HEK293 (cell line): ENCODE data around the gene FRMD3.

Source experiments
- CTCF ChIA-PET: fragments of 350-600 bp; formaldehyde crosslinking; extraction: SDS; loops from one replicate; lab custom pipeline; 2021; ENCODE audit warnings: antibody characterized with exemption; lab: Yijun Ruan, JAX
- POLR2A ChIA-PET: fragments of 300-600 bp; formaldehyde crosslinking; extraction: SDS; loops from one replicate; lab custom pipeline; 2020; ENCODE audit warnings: antibody characterized with exemption, inconsistent platforms; lab: Yijun Ruan, JAX
- H3K27ac ChIP-seq: fragments of 200-500 bp; sonication (Bioruptor generic); 2 replicates; pipeline ENCODE4 v1.5.1; 2014; ENCODE audit warnings: low read depth, low read length, control low read depth, inconsistent platforms; ENCODE audit errors: extremely low read depth
- H3K36me3 ChIP-seq, 2 experiments: fragments of 200-500 bp in 1 of 2; sonication (Bioruptor generic) in 1 of 2; 1 replicate in 1 of 2; 2 replicates in 1 of 2; pipeline ENCODE4 v1.5.1; 2014 to 2017; ENCODE audit warnings: inconsistent platforms in 2 of 2, low read length in 2 of 2; ENCODE audit not compliant: control insufficient read depth in 2 of 2, insufficient read depth in 1 of 2
- H3K4me1 ChIP-seq: fragments of 200-500 bp; sonication (Bioruptor generic); 2 replicates; pipeline ENCODE4 v1.5.1; 2014; ENCODE audit warnings: mild to moderate bottlenecking, low read length, inconsistent platforms; ENCODE audit not compliant: control insufficient read depth, insufficient read depth
- H3K4me3 ChIP-seq: 2 replicates; pipeline ENCODE4 v1.5.1; 2011; ENCODE audit warnings: low read depth, mild to moderate bottlenecking, control low read depth, low read length, moderate library complexity
- H3K9me3 ChIP-seq: fragments of 200-500 bp; sonication (Bioruptor generic); 2 replicates; pipeline ENCODE4 v1.5.1; 2014; ENCODE audit warnings: low read depth, low read length, inconsistent platforms; ENCODE audit not compliant: control insufficient read depth, insufficient read depth
- ELK4 ChIP-seq: IDR thresholded peaks from 2 replicates; pipeline ENCODE4 v1.6.1; 2011; ENCODE audit warnings: mild to moderate bottlenecking, low read depth, low read length, borderline replicate concordance
- ZBTB20 ChIP-seq: fragments of 450-650 bp; formaldehyde crosslinking; IDR thresholded peaks from 2 replicates; pipeline ENCODE4 v1.5.1; 2016; ENCODE audit warnings: missing biosample characterization, missing genetic modification characterization
- ZBTB7A ChIP-seq: fragments of 450-650 bp; formaldehyde crosslinking; IDR thresholded peaks from 2 replicates; pipeline ENCODE4 v1.5.1; 2016; ENCODE audit warnings: low read depth, missing biosample characterization, missing genetic modification characterization
- ZBTB8A ChIP-seq: fragments of 450-650 bp; formaldehyde crosslinking; IDR thresholded peaks from 2 replicates; pipeline ENCODE4 v1.5.1; 2016; ENCODE audit warnings: missing biosample characterization, missing genetic modification characterization
- ZEB2 ChIP-seq: fragments of 450-650 bp; formaldehyde crosslinking; IDR thresholded peaks from 2 replicates; pipeline ENCODE4 v1.5.1; 2016; ENCODE audit warnings: missing biosample characterization, missing genetic modification characterization
- ZFHX2 ChIP-seq: fragments of 450-650 bp; formaldehyde crosslinking; conservative IDR thresholded peaks from 2 replicates; pipeline ENCODE4 v1.5.1; 2016; ENCODE audit warnings: missing biosample characterization, missing genetic modification characterization
- ZNF146 ChIP-seq: fragments of 450-650 bp; formaldehyde crosslinking; IDR thresholded peaks from 2 replicates; pipeline ENCODE4 v1.5.1; 2016; ENCODE audit warnings: missing biosample characterization, missing genetic modification characterization
- ZNF24 ChIP-seq: fragments of 450-650 bp; formaldehyde crosslinking; IDR thresholded peaks from 2 replicates; pipeline ENCODE4 v1.5.1; 2016; ENCODE audit warnings: missing biosample characterization, missing genetic modification characterization
- ZNF426 ChIP-seq: fragments of 450-650 bp; formaldehyde crosslinking; IDR thresholded peaks from 2 replicates; pipeline ENCODE4 v1.5.1; 2017; ENCODE audit warnings: missing biosample characterization, missing genetic modification characterization, mild to moderate bottlenecking, inconsistent platforms, moderate library complexity
- ZNF473 ChIP-seq: fragments of 450-650 bp; formaldehyde crosslinking; IDR thresholded peaks from 2 replicates; pipeline ENCODE4 v1.5.1; 2017; ENCODE audit warnings: missing biosample characterization, missing genetic modification characterization
- ZNF558 ChIP-seq: fragments of 450-650 bp; formaldehyde crosslinking; IDR thresholded peaks from 2 replicates; pipeline ENCODE4 v1.5.1; 2016; ENCODE audit warnings: missing biosample characterization, missing genetic modification characterization
- ZNF560 ChIP-seq: fragments of 450-650 bp; formaldehyde crosslinking; IDR thresholded peaks from 2 replicates; pipeline ENCODE4 v1.5.1; 2017; ENCODE audit warnings: missing biosample characterization, missing genetic modification characterization, borderline replicate concordance
- ZNF629 ChIP-seq: fragments of 450-650 bp; formaldehyde crosslinking; IDR thresholded peaks from 2 replicates; pipeline ENCODE4 v1.5.1; 2017; ENCODE audit warnings: missing biosample characterization, missing genetic modification characterization
- ZXDB ChIP-seq: fragments of 450-650 bp; formaldehyde crosslinking; IDR thresholded peaks from 2 replicates; pipeline ENCODE4 v1.5.1; 2016; ENCODE audit warnings: missing biosample characterization, missing genetic modification characterization
- TF ChIP-seq, protein P1 (sequence below): fragments of 450-650 bp; formaldehyde crosslinking; IDR thresholded peaks from 2 replicates; pipeline ENCODE4 v1.5.1; 2016; ENCODE audit warnings: missing biosample characterization, missing genetic modification characterization
- TF ChIP-seq, protein P2 (sequence below): fragments of 450-650 bp; formaldehyde crosslinking; IDR thresholded peaks from 2 replicates; pipeline ENCODE4 v1.5.1; 2016; ENCODE audit warnings: missing biosample characterization, missing genetic modification characterization
- TF ChIP-seq, protein P3 (sequence below): fragments of 450-650 bp; formaldehyde crosslinking; IDR thresholded peaks from 2 replicates; pipeline ENCODE4 v1.5.1; 2016; ENCODE audit warnings: missing biosample characterization, missing genetic modification characterization
- TF ChIP-seq, protein P4 (sequence below): sonication (generic); formaldehyde crosslinking; IDR thresholded peaks from 2 replicates; pipeline ENCODE4 v1.8.1; 2022; ENCODE audit warnings: mild to moderate bottlenecking, moderate library complexity, missing genetic modification reagents

Gene FRMD3

GRCh38 chr9:83327323-83327722, 210.9 kb downstream of the FRMD3 start (continued):
- TF ChIP-seq, protein P1, sequence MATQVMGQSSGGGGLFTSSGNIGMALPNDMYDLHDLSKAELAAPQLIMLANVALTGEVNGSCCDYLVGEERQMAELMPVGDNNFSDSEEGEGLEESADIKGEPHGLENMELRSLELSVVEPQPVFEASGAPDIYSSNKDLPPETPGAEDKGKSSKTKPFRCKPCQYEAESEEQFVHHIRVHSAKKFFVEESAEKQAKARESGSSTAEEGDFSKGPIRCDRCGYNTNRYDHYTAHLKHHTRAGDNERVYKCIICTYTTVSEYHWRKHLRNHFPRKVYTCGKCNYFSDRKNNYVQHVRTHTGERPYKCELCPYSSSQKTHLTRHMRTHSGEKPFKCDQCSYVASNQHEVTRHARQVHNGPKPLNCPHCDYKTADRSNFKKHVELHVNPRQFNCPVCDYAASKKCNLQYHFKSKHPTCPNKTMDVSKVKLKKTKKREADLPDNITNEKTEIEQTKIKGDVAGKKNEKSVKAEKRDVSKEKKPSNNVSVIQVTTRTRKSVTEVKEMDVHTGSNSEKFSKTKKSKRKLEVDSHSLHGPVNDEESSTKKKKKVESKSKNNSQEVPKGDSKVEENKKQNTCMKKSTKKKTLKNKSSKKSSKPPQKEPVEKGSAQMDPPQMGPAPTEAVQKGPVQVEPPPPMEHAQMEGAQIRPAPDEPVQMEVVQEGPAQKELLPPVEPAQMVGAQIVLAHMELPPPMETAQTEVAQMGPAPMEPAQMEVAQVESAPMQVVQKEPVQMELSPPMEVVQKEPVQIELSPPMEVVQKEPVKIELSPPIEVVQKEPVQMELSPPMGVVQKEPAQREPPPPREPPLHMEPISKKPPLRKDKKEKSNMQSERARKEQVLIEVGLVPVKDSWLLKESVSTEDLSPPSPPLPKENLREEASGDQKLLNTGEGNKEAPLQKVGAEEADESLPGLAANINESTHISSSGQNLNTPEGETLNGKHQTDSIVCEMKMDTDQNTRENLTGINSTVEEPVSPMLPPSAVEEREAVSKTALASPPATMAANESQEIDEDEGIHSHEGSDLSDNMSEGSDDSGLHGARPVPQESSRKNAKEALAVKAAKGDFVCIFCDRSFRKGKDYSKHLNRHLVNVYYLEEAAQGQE (tag by site-specific recombination) = no peak
- TF ChIP-seq, protein P2, sequence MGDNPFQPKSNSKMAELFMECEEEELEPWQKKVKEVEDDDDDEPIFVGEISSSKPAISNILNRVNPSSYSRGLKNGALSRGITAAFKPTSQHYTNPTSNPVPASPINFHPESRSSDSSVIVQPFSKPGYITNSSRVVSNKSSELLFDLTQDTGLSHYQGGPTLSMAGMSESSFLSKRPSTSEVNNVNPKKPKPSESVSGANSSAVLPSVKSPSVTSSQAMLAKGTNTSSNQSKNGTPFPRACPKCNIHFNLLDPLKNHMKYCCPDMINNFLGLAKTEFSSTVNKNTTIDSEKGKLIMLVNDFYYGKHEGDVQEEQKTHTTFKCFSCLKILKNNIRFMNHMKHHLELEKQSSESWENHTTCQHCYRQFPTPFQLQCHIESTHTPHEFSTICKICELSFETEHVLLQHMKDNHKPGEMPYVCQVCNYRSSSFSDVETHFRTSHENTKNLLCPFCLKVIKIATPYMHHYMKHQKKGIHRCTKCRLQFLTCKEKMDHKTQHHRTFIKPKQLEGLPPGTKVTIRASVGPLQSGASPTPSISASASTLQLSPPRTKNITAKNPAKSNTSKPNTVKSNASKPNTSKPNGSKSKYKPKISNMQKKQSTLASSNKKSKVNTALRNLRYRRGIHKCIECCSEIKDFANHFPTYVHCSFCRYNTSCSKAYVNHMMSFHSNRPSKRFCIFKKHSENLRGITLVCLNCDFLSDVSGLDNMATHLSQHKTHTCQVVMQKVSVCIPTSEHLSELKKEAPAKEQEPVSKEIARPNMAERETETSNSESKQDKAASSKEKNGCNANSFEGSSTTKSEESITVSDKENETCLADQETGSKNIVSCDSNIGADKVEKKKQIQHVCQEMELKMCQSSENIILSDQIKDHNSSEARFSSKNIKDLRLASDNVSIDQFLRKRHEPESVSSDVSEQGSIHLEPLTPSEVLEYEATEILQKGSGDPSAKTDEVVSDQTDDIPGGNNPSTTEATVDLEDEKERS (tag by site-specific recombination) = no peak
- no peak for TF ChIP-seq ZBTB7A (tag by site-specific recombination)
- TF ChIP-seq ZNF558 = no peak

GRCh38 chr9:83323148-83323547, 215.1 kb downstream of the FRMD3 start:
- Histone ChIP-seq H3K4me3 (no peak overlapping the region), H3K27ac (no peak overlapping the region), H3K9me3 (no peaks in the 10 kb centered on the region; the same call in 1 of the 2 replicates), H3K36me3 (no peaks in the 10 kb centered on the region), H3K4me1 (no peaks in the 10 kb centered on the region)
- POLR2A ChIA-PET = no interaction called here
- CTCF ChIA-PET = interaction anchor here (0.9 kb wide), 1 partner anchor 12 kb away, joined by 3 read pairs; no protein-coding TSS in a partner anchor
- TF ChIP-seq ZNF146 (tag by site-specific recombination) = peak; percentile 61; the same call in 1 of the 2 replicates
- TF ChIP-seq ZEB2 (tag by site-specific recombination) = no peak
- TF ChIP-seq, all 188 proteins: peak for 1

GRCh38 chr9:83322438-83322837, 215.8 kb downstream of the FRMD3 start:
- ChIA-PET CTCF (interaction anchor here (2.0 kb wide), 1 partner anchor 12 kb away, joined by 5 read pairs; no protein-coding TSS in a partner anchor), POLR2A (no interaction called here)
- Histone ChIP-seq H3K36me3 (no peaks in the 10 kb centered on the region), H3K9me3 (no peaks in the 10 kb centered on the region; the same call in 1 of the 2 replicates), H3K27ac (no peak overlapping the region), H3K4me1 (no peaks in the 10 kb centered on the region), H3K4me3 (no peak overlapping the region)
- TF ChIP-seq ZNF473 (tag by site-specific recombination) (no peak), ZNF629 (tag by site-specific recombination) (no peak), ZNF24 (no peak), ZFHX2 (tag by site-specific recombination) (no peak), ELK4 (no peak), ZNF560 (no peak), ZXDB (tag by site-specific recombination) (no peak), ZBTB20 (tag by site-specific recombination) (no peak), ZNF426 (no peak), ZBTB8A (tag by site-specific recombination) (no peak)
- TF ChIP-seq, protein P3, sequence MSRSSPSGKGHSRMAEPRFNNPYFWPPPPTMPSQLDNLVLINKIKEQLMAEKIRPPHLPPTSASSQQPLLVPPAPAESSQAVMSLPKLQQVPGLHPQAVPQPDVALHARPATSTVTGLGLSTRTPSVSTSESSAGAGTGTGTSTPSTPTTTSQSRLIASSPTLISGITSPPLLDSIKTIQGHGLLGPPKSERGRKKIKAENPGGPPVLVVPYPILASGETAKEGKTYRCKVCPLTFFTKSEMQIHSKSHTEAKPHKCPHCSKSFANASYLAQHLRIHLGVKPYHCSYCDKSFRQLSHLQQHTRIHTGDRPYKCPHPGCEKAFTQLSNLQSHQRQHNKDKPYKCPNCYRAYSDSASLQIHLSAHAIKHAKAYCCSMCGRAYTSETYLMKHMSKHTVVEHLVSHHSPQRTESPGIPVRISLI (tag by site-specific recombination) = no peak
- TF ChIP-seq, protein P2 (tag by site-specific recombination) = no peak
- TF ChIP-seq, protein P4, sequence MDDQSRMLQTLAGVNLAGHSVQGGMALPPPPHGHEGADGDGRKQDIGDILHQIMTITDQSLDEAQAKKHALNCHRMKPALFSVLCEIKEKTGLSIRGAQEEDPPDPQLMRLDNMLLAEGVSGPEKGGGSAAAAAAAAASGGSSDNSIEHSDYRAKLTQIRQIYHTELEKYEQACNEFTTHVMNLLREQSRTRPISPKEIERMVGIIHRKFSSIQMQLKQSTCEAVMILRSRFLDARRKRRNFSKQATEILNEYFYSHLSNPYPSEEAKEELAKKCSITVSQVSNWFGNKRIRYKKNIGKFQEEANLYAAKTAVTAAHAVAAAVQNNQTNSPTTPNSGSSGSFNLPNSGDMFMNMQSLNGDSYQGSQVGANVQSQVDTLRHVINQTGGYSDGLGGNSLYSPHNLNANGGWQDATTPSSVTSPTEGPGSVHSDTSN (CRISPR knock-in tag) = no peak
